ENCODE results near the gene TMEM107.
"Not testable (repeated sequence)": the region's sequence is repeated elsewhere in the genome, so short reads cannot be mapped to it uniquely, and the experiment has no call there.

DNA sequence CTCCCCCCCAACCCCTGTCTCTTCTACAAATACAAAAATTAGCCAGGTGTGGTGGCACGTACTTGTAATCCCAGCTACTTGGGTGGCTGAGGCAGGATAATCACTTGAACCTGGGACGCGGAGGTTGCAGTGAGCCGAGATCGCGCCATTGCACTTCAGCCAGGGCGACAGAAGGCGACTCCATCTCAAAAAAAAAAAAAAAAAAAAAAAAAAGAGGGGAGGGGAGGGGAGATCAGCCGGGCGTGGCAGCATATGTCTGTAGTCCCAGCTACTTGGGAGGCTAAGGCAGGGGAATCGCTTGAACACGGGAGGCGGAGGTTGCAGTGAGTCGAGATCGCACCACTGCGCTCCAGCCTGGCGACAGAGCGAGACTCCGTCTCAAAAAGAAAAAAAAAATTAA, 6.0 kb downstream of the TMEM107 start:
- not testable (repeated sequence) for TF ChIP-seq ZNF596 (tag by site-specific recombination; IDR thresholded peaks at IDR 0.05); ZFP3 (tag by site-specific recombination; IDR thresholded peaks at IDR 0.05; ENCODE audit: low read depth)
- TF ChIP-seq, protein P1, sequence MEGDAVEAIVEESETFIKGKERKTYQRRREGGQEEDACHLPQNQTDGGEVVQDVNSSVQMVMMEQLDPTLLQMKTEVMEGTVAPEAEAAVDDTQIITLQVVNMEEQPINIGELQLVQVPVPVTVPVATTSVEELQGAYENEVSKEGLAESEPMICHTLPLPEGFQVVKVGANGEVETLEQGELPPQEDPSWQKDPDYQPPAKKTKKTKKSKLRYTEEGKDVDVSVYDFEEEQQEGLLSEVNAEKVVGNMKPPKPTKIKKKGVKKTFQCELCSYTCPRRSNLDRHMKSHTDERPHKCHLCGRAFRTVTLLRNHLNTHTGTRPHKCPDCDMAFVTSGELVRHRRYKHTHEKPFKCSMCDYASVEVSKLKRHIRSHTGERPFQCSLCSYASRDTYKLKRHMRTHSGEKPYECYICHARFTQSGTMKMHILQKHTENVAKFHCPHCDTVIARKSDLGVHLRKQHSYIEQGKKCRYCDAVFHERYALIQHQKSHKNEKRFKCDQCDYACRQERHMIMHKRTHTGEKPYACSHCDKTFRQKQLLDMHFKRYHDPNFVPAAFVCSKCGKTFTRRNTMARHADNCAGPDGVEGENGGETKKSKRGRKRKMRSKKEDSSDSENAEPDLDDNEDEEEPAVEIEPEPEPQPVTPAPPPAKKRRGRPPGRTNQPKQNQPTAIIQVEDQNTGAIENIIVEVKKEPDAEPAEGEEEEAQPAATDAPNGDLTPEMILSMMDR (tag by site-specific recombination; IDR thresholded peaks at IDR 0.05): not testable (repeated sequence)
- TF ChIP-seq, protein P2, sequence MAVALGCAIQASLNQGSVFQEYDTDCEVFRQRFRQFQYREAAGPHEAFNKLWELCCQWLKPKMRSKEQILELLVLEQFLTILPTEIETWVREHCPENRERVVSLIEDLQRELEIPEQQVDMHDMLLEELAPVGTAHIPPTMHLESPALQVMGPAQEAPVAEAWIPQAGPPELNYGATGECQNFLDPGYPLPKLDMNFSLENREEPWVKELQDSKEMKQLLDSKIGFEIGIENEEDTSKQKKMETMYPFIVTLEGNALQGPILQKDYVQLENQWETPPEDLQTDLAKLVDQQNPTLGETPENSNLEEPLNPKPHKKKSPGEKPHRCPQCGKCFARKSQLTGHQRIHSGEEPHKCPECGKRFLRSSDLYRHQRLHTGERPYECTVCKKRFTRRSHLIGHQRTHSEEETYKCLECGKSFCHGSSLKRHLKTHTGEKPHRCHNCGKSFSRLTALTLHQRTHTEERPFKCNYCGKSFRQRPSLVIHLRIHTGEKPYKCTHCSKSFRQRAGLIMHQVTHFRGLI (tag by site-specific recombination; IDR thresholded peaks at IDR 0.05): not testable (repeated sequence)
